ENCODE data around the gene BRSK2. TPM values are rescaled to one million over a fixed set of nuclear protein-coding genes. Genes with fewer than 3 reads are reported as not detected.
A peak's percentile ranks its signal among the peaks of the same experiment; 100 is the strongest.

BRSK2 gene
- total and polyA plus RNA-seq, 4 experiments from 2014 or later: 0.18 to 0.47 (median 0.32) TPM

GRCh38 chr11:1469911-1470680 lies 80.4 kb downstream of the BRSK2 start:
- ChIA-PET POLR2A (ENCODE audit: partially characterized antibody) (no interaction called here), CTCF (ENCODE audit: partially characterized antibody) (no interaction called here)
- no peak overlapping the region for H3K27ac ChIP-seq (ENCODE audit: low read depth, low read length)
- H3K9me3 ChIP-seq (ENCODE audit: control insufficient read depth in 1 of 2, low read length in 2 of 2): no peaks in the 10 kb centered on the region
- Mint-ChIP-seq H3K9me3 (peaks cover 0 to 2% (median 0%) of the 10 kb centered on the region in 8 donors), H3K4me1 (peaks cover 0 to 3% (median 1%) of the 10 kb centered on the region in 4 donors), H3K27me3 (no peaks in the 10 kb centered on the region), H3K27ac (no peak overlapping the region), H3K36me3 (peaks cover 32 to 35% of the 10 kb centered on the region in 2 donors), H3K4me3 (no peak overlapping the region)
- no peaks in the 10 kb centered on the region for H3K27me3 ChIP-seq (ENCODE audit: insufficient read depth, low read length)
- peaks cover 23% of the 10 kb centered on the region for H3K36me3 ChIP-seq (ENCODE audit: insufficient read depth, low read length)
- no peak overlapping the region for H3K4me3 ChIP-seq (ENCODE audit: low read length in 2 of 2)
- intact Hi-C loops (cut with micrococcal nuclease): no loop called here
- H3K4me1 ChIP-seq (ENCODE audit: insufficient read depth, low read length): no peaks in the 10 kb centered on the region
- DNase-seq: peak in 1 of 5 donors; percentile 13

GRCh38 chr11:1470681-1471611 lies 81.2 kb downstream of the BRSK2 start:
- Histone ChIP-seq H3K27me3 (ENCODE audit: insufficient read depth, low read length) (no peaks in the 10 kb centered on the region), H3K9me3 (ENCODE audit: control insufficient read depth in 1 of 2, low read length in 2 of 2) (no peaks in the 10 kb centered on the region), H3K4me1 (ENCODE audit: insufficient read depth, low read length) (no peaks in the 10 kb centered on the region), H3K4me3 (ENCODE audit: low read length in 2 of 2) (no peak overlapping the region), H3K27ac (ENCODE audit: low read depth, low read length) (no peak overlapping the region), H3K36me3 (ENCODE audit: insufficient read depth, low read length) (peaks cover 30% of the 10 kb centered on the region)
- ChIA-PET CTCF (ENCODE audit: partially characterized antibody) (no interaction called here), POLR2A (ENCODE audit: partially characterized antibody) (no interaction called here)
- Mint-ChIP-seq H3K27ac (no peak overlapping the region), H3K4me3 (no peak overlapping the region), H3K4me1 (peaks cover 0 to 1% (median 0%) of the 10 kb centered on the region in 4 donors), H3K36me3 (peaks cover 33 to 39% of the 10 kb centered on the region in 2 donors), H3K27me3 (no peaks in the 10 kb centered on the region), H3K9me3 (no peaks in the 10 kb centered on the region)
- peak in 1 of 5 donors; percentile 13 for DNase-seq
- intact Hi-C loops (cut with micrococcal nuclease): no loop called here

GRCh38 chr11:1471736-1472135 lies 82.0 kb downstream of the BRSK2 start:
- Mint-ChIP-seq H3K4me1 (peaks cover 0 to 1% (median 0%) of the 10 kb centered on the region in 4 donors), H3K36me3 (peaks cover 33 to 47% of the 10 kb centered on the region in 2 donors), H3K27ac (peak overlapping the region in 1 of 7 donors; percentile 76), H3K9me3 (no peaks in the 10 kb centered on the region), H3K27me3 (no peaks in the 10 kb centered on the region), H3K4me3 (no peak overlapping the region)
- intact Hi-C loops (cut with micrococcal nuclease): no loop called here
- peaks cover 35% of the 10 kb centered on the region for H3K36me3 ChIP-seq (ENCODE audit: insufficient read depth, low read length)
- ChIA-PET POLR2A (ENCODE audit: partially characterized antibody) (no interaction called here), CTCF (ENCODE audit: partially characterized antibody) (no interaction called here)
- no peaks in the 10 kb centered on the region for H3K4me1 ChIP-seq (ENCODE audit: insufficient read depth, low read length)
- no peaks in the 10 kb centered on the region for H3K9me3 ChIP-seq (ENCODE audit: control insufficient read depth in 1 of 2, low read length in 2 of 2)
- H3K27me3 ChIP-seq (ENCODE audit: insufficient read depth, low read length): no peaks in the 10 kb centered on the region
- no peak for DNase-seq
- H3K27ac ChIP-seq (ENCODE audit: low read depth, low read length): no peak overlapping the region
- no peak overlapping the region for H3K4me3 ChIP-seq (ENCODE audit: low read length in 2 of 2)

GRCh38 chr11:1472180-1473005 lies 82.7 kb downstream of the BRSK2 start:
- intact Hi-C loops (cut with micrococcal nuclease): no loop called here
- no peaks in the 10 kb centered on the region for H3K27me3 Mint-ChIP-seq
- POLR2A ChIA-PET (ENCODE audit: partially characterized antibody): no interaction called here
- H3K36me3 Mint-ChIP-seq: peaks cover 26 to 49% of the 10 kb centered on the region in 2 donors
- H3K27ac ChIP-seq (ENCODE audit: low read depth, low read length): no peak overlapping the region
- H3K27ac Mint-ChIP-seq: no peak overlapping the region
- peaks cover 40% of the 10 kb centered on the region for H3K36me3 ChIP-seq (ENCODE audit: insufficient read depth, low read length)
- H3K4me1 Mint-ChIP-seq: peaks cover 0 to 1% (median 0%) of the 10 kb centered on the region in 4 donors
- H3K9me3 Mint-ChIP-seq: no peaks in the 10 kb centered on the region
- no peak overlapping the region for H3K4me3 Mint-ChIP-seq
- CTCF ChIA-PET (ENCODE audit: partially characterized antibody): no interaction called here
- no peaks in the 10 kb centered on the region for H3K4me1 ChIP-seq (ENCODE audit: insufficient read depth, low read length)
- H3K27me3 ChIP-seq (ENCODE audit: insufficient read depth, low read length): no peaks in the 10 kb centered on the region
- H3K9me3 ChIP-seq (ENCODE audit: control insufficient read depth in 1 of 2, low read length in 2 of 2): no peaks in the 10 kb centered on the region
- no peak for DNase-seq
- no peak overlapping the region for H3K4me3 ChIP-seq (ENCODE audit: low read length in 2 of 2)

DNA sequence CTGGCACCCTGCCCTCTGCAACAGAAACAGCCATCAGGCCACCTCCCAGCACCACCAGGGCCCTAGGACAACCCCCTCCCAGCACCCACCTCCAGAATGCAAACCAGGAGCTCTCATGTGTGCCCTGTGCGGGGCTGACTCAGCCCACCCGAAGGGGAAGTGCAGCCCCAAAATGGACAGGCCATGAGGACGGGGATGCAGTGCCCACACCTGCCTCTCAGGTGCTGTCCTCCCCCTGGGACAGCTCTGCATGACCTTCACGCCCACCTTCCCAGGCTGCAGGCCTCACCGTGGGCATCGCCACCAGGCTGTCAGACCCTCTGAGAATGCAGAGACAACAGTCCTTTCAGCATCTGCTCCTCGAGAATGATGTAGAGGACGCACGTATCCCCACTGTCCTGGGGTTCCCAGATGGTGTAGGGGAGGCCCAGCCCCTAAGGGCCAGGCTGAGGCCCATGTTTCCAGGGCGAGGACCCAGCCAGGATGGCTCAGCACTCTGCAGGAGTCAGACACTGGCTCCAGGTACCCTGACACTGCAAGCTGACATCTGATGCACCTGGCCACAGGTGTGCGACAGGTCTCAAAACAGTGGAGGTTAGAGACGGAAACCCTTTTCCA lies 83.4 kb downstream of the BRSK2 start:
- POLR2A ChIA-PET (ENCODE audit: partially characterized antibody): no interaction called here
- no peak overlapping the region for H3K27ac ChIP-seq (ENCODE audit: low read depth, low read length)
- DNase-seq: no peak
- no peaks in the 10 kb centered on the region for H3K27me3 ChIP-seq (ENCODE audit: insufficient read depth, low read length)
- CTCF ChIA-PET (ENCODE audit: partially characterized antibody): no interaction called here
- H3K36me3 ChIP-seq (ENCODE audit: insufficient read depth, low read length): peaks cover 48% of the 10 kb centered on the region
- Mint-ChIP-seq H3K27ac (no peak overlapping the region), H3K4me1 (no peaks in the 10 kb centered on the region), H3K9me3 (no peaks in the 10 kb centered on the region), H3K27me3 (no peaks in the 10 kb centered on the region), H3K4me3 (no peak overlapping the region), H3K36me3 (peaks cover 26 to 53% of the 10 kb centered on the region in 2 donors)
- no peaks in the 10 kb centered on the region for H3K9me3 ChIP-seq (ENCODE audit: control insufficient read depth in 1 of 2, low read length in 2 of 2)
- no peak overlapping the region for H3K4me3 ChIP-seq (ENCODE audit: low read length in 2 of 2)
- intact Hi-C loops (cut with micrococcal nuclease): no loop called here
- no peaks in the 10 kb centered on the region for H3K4me1 ChIP-seq (ENCODE audit: insufficient read depth, low read length)

- Mint-ChIP-seq H3K4me1 (no peaks in the 10 kb centered on the region), H3K27ac (no peak overlapping the region), H3K9me3 (no peaks in the 10 kb centered on the region), H3K4me3 (no peak overlapping the region), H3K36me3 (peaks cover 31 to 60% of the 10 kb centered on the region in 2 donors), H3K27me3 (no peaks in the 10 kb centered on the region)
- H3K9me3 ChIP-seq (ENCODE audit: control insufficient read depth in 1 of 2, low read length in 2 of 2): no peaks in the 10 kb centered on the region
- H3K27ac ChIP-seq (ENCODE audit: low read depth, low read length): no peak overlapping the region
- ChIA-PET POLR2A (ENCODE audit: partially characterized antibody) (no interaction called here), CTCF (ENCODE audit: partially characterized antibody) (no interaction called here)
- no peak overlapping the region for H3K4me3 ChIP-seq (ENCODE audit: low read length in 2 of 2)
- intact Hi-C loops (cut with micrococcal nuclease): no loop called here
- H3K4me1 ChIP-seq (ENCODE audit: insufficient read depth, low read length): no peaks in the 10 kb centered on the region
- no peaks in the 10 kb centered on the region for H3K27me3 ChIP-seq (ENCODE audit: insufficient read depth, low read length)
- no peak for DNase-seq
- peaks cover 53% of the 10 kb centered on the region for H3K36me3 ChIP-seq (ENCODE audit: insufficient read depth, low read length)
Measured at GRCh38 chr11:1473786-1474185, 84.1 kb downstream of the BRSK2 start.
